ENCODE measurements around the gene PRPSAP1. TPM values are rescaled to one million over a fixed set of nuclear protein-coding genes. Genes with fewer than 3 reads are reported as not detected.

The PRPSAP1 gene
- polyA plus RNA-seq, 1 of the 3 experiments (the other 2 are of a cell fraction), result 118 TPM

GRCh38 chr17:76317535-76317934 lies 36.2 kb downstream of the PRPSAP1 start:
- H2AFZ ChIP-seq (ENCODE audit: low read depth), result no peak overlapping the region
- H3K27ac ChIP-seq (ENCODE audit: low read depth in 2 of 2, low read length in 1 of 2), result no peak overlapping the region
- 0 out of 2 replicates have a peak, but pooled peaks cover 2% of the 10 kb centered on the region for H3K79me2 ChIP-seq (ENCODE audit: insufficient read depth)
- ChIA-PET CTCF (interaction anchor here (0.6 to 5.9 kb wide), 9 partner anchors 9 to 304 kb away, joined by 3 to 56 read pairs (median 4); partner anchors contain the start of genes QRICH2 and SPHK1), POLR2A (no interaction called here)
- no peak overlapping the region for H3K4me2 ChIP-seq
- no peak for DNase-seq
- H3K4me3 ChIP-seq (ENCODE audit: low read depth in 2 of 2, low read length in 1 of 2), result no peak overlapping the region
- H3K4me1 ChIP-seq (ENCODE audit: control insufficient read depth in 1 of 2, insufficient read depth in 2 of 2, low read depth in 1 of 2, low read length in 1 of 2), result peaks cover 0 to 7% of the 10 kb centered on the region in 2 experiments; a peak in 1 of 4 replicates
- H3K9me2 ChIP-seq, result no peaks in the 10 kb centered on the region
- 95% methylated on average over 2 of the region's 2 CpGs for WGBS (ENCODE audit: low lambda C conversion rate)
- H4K20me1 ChIP-seq (ENCODE audit: insufficient read depth), result peaks cover 8% of the 10 kb centered on the region; the same call in 1 of the 2 replicates
- no peaks in the 10 kb centered on the region for H3K9me3 ChIP-seq
- H3K9ac ChIP-seq, result no peak overlapping the region
- peaks cover 10% of the 10 kb centered on the region for H3F3A ChIP-seq (replicated peaks; ENCODE audit: insufficient read depth)
- TF ChIP-seq CTCF (IDR thresholded peaks at IDR 0.05) (no peak), YY1 (IDR thresholded peaks at IDR 0.05; ENCODE audit: low read depth) (no peak), SMC3 (IDR thresholded peaks at IDR 0.05; ENCODE audit: low read depth, low read length) (no peak), ELF1 (IDR thresholded peaks at IDR 0.05) (no peak), TAF1 (IDR thresholded peaks at IDR 0.05; ENCODE audit: borderline replicate concordance, low read depth, low read length) (no peak), EZH2phosphoT487 (IDR thresholded peaks at IDR 0.05; ENCODE audit: borderline replicate concordance, low read depth) (no peak), GABPA (IDR thresholded peaks at IDR 0.05; ENCODE audit: low read depth) (no peak), USF2 (IDR thresholded peaks at IDR 0.05; ENCODE audit: borderline replicate concordance, low read depth, low read length) (no peak), EP300 (IDR thresholded peaks at IDR 0.05; ENCODE audit: borderline replicate concordance in 1 of 2, low read depth in 1 of 2, low read length in 1 of 2) (no peak), REST (IDR thresholded peaks at IDR 0.05; ENCODE audit: low read depth, low read length) (no peak), TEAD4 (IDR thresholded peaks at IDR 0.05; ENCODE audit: borderline replicate concordance, insufficient read depth) (no peak), USF1 (IDR thresholded peaks at IDR 0.05; ENCODE audit: borderline replicate concordance, low read depth) (no peak), NRF1 (IDR thresholded peaks at IDR 0.05; ENCODE audit: low read depth, low read length) (no peak), TCF12 (IDR thresholded peaks at IDR 0.05) (no peak), MEF2A (IDR thresholded peaks at IDR 0.05; ENCODE audit: borderline replicate concordance, low read depth) (no peak), FOXM1 (IDR thresholded peaks at IDR 0.05; ENCODE audit: low read depth) (no peak), ZBTB33 (IDR thresholded peaks at IDR 0.05; ENCODE audit: borderline replicate concordance, low read depth) (no peak), RCOR1 (IDR thresholded peaks at IDR 0.05; ENCODE audit: low read length) (no peak), FOSL2 (IDR thresholded peaks at IDR 0.05; ENCODE audit: borderline replicate concordance, low read depth) (no peak), SIN3A (IDR thresholded peaks at IDR 0.05; ENCODE audit: borderline replicate concordance, low read depth, low read length) (no peak)
- H3K27me3 ChIP-seq (ENCODE audit: insufficient read depth), result no peaks in the 10 kb centered on the region
- H3K36me3 ChIP-seq (replicated peaks in 1 of 2; ENCODE audit: control insufficient read depth in 1 of 2, insufficient read depth in 2 of 2, low read length in 1 of 2), result peaks cover 29 to 42% of the 10 kb centered on the region in 2 experiments

All from SK-N-SH (cell line).